HAP-1 (cell line): ENCODE data around the gene WDSUB1.

ENCODE experiments used
- DNase-seq, 2 experiments: peaks; one replicate each; pipeline ENCODE4 v3.0.0-alpha.2; 2016 to 2020; ENCODE audit warnings: low spot score in 2 of 2
- H3K27me3 ChIP-seq: fragments of 250-450 bp; sonication (Bioruptor Pico); 2 replicates; pipeline ENCODE4 v1.5.1; 2020; ENCODE audit warnings: low read depth, mild to moderate bottlenecking, moderate library complexity
- H3K36me3 ChIP-seq: fragments of 250-450 bp; sonication (Bioruptor Pico); replicated peaks from 2 replicates; pipeline ENCODE4 v1.5.1; 2020; ENCODE audit warnings: mild to moderate bottlenecking
- H3K4me1 ChIP-seq: fragments of 250-450 bp; sonication (Bioruptor Pico); 2 replicates; pipeline ENCODE4 v1.5.1; 2020; ENCODE audit warnings: mild to moderate bottlenecking
- H3K4me3 ChIP-seq: fragments of 250-450 bp; sonication (Bioruptor Pico); 2 replicates; pipeline ENCODE4 v1.5.1; 2020; ENCODE audit warnings: mild to moderate bottlenecking, moderate library complexity
- H3K9me3 ChIP-seq: fragments of 250-450 bp; sonication (Bioruptor Pico); 2 replicates; pipeline ENCODE4 v1.5.1; 2020; ENCODE audit warnings: mild to moderate bottlenecking, moderate library complexity
- in situ Hi-C: fragments of 300-500 bp; cut with MboI; formaldehyde crosslinking; loops from 3 replicates; pipeline ENCODE4 v1.14.3; 2020; ENCODE audit warnings: low sequenced_read_pairs, inconsistent platforms, mixed read lengths

Gene WDSUB1

DNA sequence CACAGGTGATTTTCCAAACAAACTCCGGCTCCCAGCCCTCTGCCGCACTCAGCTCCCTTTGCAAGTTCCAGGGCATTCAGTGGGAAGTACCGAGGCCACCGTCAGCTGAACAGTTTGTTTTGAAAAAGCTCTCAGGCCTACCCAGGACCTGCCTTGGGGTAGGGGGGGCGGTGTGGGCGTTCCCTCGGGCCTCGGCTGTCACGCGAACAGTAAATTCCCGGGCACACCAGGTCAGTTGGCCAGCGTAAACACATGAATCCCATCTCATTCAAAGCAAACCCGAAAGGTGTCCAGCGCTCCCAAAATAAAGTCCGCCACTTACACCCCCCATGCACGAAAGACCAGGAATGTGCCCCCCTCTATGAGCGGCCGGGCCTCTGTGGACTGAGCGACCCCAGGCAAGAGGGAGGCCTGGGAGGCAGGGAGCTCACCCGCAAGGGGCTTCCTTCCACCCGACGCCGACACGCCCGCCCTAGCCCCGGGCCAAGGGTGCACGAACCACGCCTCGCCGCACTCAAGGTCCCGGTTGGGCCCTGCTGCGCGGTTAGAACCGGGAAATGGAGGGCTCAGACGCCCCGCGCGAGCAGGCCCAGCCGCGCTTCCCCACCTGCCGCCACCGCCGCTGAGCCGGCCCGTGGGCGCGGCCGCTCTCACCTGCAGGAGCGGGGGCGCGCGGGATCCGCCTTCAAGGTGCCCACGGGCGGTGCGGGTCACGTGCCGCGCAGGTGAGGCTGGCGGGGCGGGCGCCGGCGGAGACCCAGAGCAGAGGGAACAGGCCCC lies at the start of gene WDSUB1:
Gene WDSUB1 (minus strand): TSS at position 775 of the 780 bp plus-strand sequence. CDS start 3,634 bp downstream, outside the sequence.
- no peaks in the 10 kb centered on the region for H3K27me3 ChIP-seq

DNA sequence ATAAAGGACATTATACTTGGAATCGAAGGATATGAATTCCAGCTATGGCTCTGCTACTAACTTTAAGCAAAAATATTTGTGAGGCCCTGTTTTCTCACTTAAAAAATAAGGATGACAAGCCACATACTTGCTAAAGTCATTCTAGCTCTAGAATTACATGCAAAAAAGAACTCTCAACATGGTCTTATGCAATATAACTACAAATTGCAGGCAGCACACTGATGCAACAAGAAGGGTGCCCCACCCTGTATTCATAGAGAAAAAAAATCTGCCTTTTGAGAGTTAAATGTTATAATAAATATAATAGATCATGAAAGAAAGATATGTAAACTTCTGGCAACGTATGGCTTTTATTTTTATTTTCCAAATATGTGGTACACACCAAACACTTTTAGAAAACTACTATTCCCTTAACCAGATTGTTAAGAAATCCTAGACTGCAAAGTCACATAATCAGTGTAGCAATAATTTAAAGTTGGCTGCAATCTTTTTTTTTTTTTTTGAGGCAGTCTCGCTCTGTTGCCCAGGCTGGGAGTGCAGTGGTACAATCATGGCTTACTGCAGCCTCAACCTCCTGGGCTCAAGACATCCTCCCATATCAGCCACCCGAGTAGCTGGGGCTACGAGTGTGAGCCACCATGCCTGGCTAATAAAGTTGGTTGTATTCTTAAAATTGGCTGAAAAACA lies 40.2 kb upstream of the WDSUB1 start:
- peaks cover 23% of the 10 kb centered on the region for H3K4me1 ChIP-seq
- no peaks in the 10 kb centered on the region for H3K36me3 ChIP-seq
- in situ Hi-C loops: no loop called here
- H3K27me3 ChIP-seq: no peaks in the 10 kb centered on the region
- no peak for DNase-seq
- H3K9me3 ChIP-seq: no peaks in the 10 kb centered on the region
- H3K4me3 ChIP-seq: no peak overlapping the region

More for the DNA sequence above, at the start of gene WDSUB1:
- Histone ChIP-seq H3K4me1 (peaks cover 20% of the 10 kb centered on the region), H3K9me3 (no peaks in the 10 kb centered on the region), H3K4me3 (peak within 1 kb of the TSS; percentile 54), H3K36me3 (no peaks in the 10 kb centered on the region)
- in situ Hi-C loops: no loop called here
- DNase-seq: peak; percentile 41 to 82

DNA sequence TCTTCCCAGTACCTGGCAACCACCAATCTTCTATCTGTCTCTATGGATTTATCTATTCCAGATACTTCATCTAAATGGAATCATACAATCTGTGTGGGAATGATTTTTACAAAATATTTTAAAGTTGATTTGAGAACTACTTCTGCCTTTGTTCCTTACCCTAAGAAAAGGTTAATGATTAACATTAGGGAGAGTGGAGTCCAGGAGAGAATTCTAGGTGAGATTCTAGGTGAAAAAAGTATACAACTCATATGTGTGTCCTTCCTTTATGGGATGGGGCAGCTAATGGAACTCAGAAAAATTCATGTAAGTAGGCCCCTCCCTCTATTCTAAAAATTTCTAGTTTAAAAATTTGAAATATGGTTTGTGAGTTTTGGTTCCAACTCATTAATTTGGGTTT lies 35.9 kb upstream of the WDSUB1 start:
- Histone ChIP-seq H3K4me1 (peaks cover 36% of the 10 kb centered on the region), H3K9me3 (no peaks in the 10 kb centered on the region), H3K36me3 (no peaks in the 10 kb centered on the region), H3K4me3 (no peak overlapping the region), H3K27me3 (no peaks in the 10 kb centered on the region)
- in situ Hi-C loops: no loop called here
- no peak for DNase-seq

DNA sequence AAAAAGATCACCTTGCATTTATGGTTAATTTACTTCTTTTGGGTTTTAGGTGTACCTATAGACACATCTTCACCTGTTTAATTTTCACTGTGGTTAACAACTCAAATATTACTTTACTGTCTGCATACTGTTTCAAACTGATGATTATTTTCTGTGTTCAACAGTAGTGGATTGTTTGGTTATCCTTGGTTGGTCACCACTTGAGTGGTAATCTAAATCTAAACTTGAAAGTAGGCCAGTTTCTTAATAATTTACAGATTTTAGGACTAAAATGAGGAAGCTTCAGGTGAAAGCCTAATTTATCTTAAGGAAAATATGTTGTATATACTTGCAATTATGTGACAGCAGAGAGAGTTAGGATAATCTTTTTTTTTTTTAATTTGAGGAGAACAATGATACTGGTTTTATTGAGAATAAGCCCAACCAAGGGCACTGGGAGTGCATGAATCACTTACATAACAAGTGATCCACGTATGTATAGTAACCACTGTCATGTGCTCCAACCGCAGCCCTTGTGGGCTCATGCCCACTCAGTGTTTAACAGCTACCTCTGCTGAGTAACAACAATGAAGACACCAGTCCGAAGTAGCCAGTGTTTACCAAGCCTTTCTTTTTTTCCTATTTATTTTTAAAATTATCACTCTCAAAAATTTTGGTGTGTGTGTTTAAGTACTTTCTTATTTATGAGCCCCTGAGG lies 31.0 kb upstream of the WDSUB1 start:
- Histone ChIP-seq H3K4me3 (no peak overlapping the region), H3K27me3 (no peaks in the 10 kb centered on the region), H3K36me3 (no peaks in the 10 kb centered on the region), H3K9me3 (no peaks in the 10 kb centered on the region), H3K4me1 (peaks cover 26% of the 10 kb centered on the region)
- DNase-seq: no peak
- in situ Hi-C loops: no loop called here

DNA sequence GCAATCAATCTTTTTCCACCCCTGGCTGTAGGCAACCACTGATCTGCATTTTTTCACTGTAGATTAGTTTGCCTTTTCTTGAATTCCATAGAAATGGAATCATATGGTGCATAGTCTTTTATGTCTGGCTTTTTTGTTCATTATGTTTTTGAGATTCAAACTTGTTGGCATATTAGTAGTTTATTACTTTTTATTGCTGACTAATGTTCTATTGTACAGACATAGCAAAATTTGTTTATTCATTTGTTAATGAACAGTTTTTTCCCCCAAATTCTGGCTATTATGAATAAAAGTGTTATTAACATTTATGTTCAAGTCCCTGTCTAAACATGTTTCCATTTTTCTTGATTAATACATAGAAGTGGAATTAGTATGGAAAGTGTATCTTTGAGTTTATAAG lies 21.4 kb upstream of the WDSUB1 start:
- no peak overlapping the region for H3K4me3 ChIP-seq
- no peaks in the 10 kb centered on the region for H3K36me3 ChIP-seq
- no peak for DNase-seq
- H3K27me3 ChIP-seq: no peaks in the 10 kb centered on the region
- H3K4me1 ChIP-seq: 0 out of 2 replicates have a peak, but pooled peaks cover 4% of the 10 kb centered on the region
- H3K9me3 ChIP-seq: no peaks in the 10 kb centered on the region; the same call in 1 of the 2 replicates
- in situ Hi-C loops: no loop called here

DNA sequence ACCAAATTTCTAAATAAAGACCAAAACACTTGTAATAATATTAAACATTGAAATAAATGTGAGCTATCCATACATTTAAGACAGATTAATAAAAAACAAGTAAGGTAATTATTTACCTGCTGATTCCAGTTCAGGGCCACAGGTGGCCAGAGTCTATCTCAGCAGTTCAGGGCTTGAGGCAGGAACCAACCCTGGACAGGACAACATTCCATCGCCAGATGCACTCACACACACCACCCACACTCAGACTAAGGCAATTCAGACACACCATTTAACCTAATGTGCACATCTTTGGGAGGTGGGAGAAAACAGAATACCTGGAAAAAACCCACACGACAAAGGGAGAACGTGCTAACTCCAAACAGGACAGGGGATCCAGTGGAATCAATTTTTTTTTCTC lies 14.1 kb upstream of the WDSUB1 start:
- H3K36me3 ChIP-seq: no peaks in the 10 kb centered on the region
- H3K27me3 ChIP-seq: no peaks in the 10 kb centered on the region
- DNase-seq: no peak
- no peaks in the 10 kb centered on the region; the same call in 1 of the 2 replicates for H3K9me3 ChIP-seq
- H3K4me3 ChIP-seq: no peak overlapping the region
- in situ Hi-C loops: no loop called here
- no peaks in the 10 kb centered on the region for H3K4me1 ChIP-seq

DNA sequence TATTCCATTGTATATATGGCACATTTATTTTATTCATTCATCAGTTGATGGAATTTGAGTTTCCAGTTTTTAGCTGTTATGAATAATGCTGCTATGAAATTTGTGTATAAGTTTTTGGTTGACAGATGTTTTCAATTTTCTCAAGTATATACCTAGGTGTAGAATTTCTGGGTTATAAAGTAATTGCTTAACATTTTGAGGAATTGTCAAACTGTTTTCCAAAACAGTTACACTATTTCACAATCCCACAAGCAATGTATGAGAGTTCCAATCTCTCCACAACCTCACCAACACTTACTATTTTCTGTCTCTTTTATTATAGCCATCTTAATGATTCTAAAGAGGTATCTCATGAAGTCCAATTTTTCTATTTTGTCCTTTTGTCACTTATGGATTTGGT lies 12.5 kb upstream of the WDSUB1 start:
- Histone ChIP-seq H3K4me3 (no peak overlapping the region), H3K36me3 (no peaks in the 10 kb centered on the region), H3K9me3 (no peaks in the 10 kb centered on the region; the same call in 1 of the 2 replicates), H3K27me3 (no peaks in the 10 kb centered on the region), H3K4me1 (no peaks in the 10 kb centered on the region)
- in situ Hi-C loops: no loop called here
- no peak for DNase-seq

GRCh38 chr2:159297042-159297707 lies 10.7 kb upstream of the WDSUB1 start:
- Histone ChIP-seq H3K4me1 (no peaks in the 10 kb centered on the region), H3K36me3 (no peaks in the 10 kb centered on the region), H3K9me3 (no peaks in the 10 kb centered on the region; the same call in 1 of the 2 replicates), H3K4me3 (no peak overlapping the region), H3K27me3 (no peaks in the 10 kb centered on the region)
- in situ Hi-C loops: no loop called here
- DNase-seq: no peak

DNA sequence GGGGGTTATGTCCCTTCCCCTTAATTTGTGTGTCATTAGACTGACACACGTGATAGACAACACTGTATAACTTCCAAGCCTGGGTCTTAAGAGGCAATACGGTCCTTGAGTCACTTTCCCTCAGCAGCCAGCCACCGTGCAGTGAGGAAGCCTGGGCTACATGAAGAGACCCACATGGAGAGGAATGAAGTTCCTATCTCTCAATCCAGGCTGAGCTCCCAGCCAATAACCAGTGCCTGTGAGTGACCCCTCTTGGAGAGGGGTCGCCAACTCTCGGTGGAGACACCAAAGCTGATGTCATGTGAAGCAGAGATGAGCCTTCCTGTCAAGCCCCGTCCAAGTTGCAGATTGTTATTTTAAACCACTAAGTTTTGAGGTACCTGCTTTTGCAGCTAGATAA lies 5.7 kb upstream of the WDSUB1 start:
- peaks cover 14% of the 10 kb centered on the region for H3K4me1 ChIP-seq
- H3K27me3 ChIP-seq: no peaks in the 10 kb centered on the region
- H3K9me3 ChIP-seq: no peaks in the 10 kb centered on the region
- no peaks in the 10 kb centered on the region for H3K36me3 ChIP-seq
- in situ Hi-C loops: no loop called here
- H3K4me3 ChIP-seq: no peak overlapping the region
- no peak for DNase-seq

DNA sequence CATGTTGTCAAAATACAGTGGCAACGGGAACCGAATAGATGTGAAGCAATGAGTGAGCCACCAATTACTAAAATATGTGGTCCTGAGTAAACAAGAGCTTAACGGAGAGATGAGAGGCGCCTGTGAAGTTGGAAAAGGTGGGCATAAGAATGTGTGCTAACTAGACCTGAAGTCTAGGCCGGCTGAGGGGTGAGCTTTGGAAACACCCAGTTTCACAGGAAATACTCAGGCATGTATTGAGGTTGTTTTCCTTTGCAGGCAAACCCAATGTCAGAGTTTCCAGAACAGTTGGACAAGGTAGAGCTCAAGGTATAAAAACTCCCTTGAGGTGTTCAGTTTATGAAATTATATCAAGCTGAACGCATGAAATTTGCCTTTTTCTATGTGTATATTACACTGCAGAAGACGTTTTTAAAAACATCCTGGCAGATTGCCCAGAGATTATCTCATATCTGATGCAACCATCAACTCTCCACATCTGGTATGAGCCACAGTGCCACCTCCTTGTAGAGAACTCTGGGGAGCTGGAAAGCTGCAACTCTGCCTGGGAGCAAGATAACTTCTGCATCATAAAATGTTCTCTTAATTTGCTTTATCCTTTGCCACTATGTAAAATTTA lies 3.9 kb upstream of the WDSUB1 start:
- H3K4me3 ChIP-seq: no peak overlapping the region
- in situ Hi-C loops: no loop called here
- H3K27me3 ChIP-seq: no peaks in the 10 kb centered on the region
- peaks cover 20% of the 10 kb centered on the region for H3K4me1 ChIP-seq
- no peaks in the 10 kb centered on the region for H3K36me3 ChIP-seq
- no peak for DNase-seq
- no peaks in the 10 kb centered on the region for H3K9me3 ChIP-seq

- no peaks in the 10 kb centered on the region for H3K9me3 ChIP-seq
- no peak for DNase-seq
- in situ Hi-C loops: no loop called here
- H3K27me3 ChIP-seq: no peaks in the 10 kb centered on the region
- H3K4me3 ChIP-seq: no peak overlapping the region
- no peaks in the 10 kb centered on the region for H3K36me3 ChIP-seq
- peaks cover 20% of the 10 kb centered on the region for H3K4me1 ChIP-seq
Observed at GRCh38 chr2:159287733-159288132, 1.2 kb upstream of the WDSUB1 start.

DNA sequence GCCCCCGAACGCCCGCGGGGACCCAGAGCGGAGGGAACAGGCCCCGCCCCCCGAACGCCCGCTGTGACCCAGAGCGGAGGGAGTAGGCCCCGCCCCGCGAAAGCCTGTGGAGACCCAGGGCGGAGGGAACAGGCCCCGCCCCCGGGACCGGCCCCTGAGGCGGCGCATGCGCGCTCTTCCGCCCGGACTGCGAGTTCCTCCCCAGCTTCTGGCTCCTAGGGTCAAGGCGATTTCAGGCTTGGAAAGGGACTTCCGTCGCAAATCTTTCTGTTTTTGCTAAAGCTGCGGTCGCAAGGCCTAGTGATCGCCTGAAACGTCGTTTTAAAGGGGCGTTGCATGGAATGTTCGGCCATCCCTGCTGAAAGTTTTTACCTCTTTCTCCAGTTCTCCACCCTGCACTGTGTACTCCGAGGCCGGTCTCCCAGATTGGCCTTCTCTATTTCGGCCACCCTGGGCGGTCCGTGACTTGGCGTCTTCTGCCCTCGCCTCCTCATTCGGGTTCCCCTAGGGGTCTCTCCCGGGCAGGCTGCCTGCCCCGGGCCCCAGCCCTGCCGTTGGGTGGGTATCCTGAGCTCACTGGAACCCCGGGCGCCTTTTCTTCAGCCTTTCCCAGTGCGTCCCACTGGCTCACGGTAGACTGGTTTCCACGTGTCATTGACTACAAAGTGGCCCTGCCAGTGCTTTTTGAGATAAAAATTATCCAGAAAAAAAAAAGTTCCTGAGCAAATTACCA lies 372 bp upstream of the WDSUB1 start:
- DNase-seq: peak; percentile 98 to 99
- no peaks in the 10 kb centered on the region for H3K9me3 ChIP-seq
- no peaks in the 10 kb centered on the region for H3K36me3 ChIP-seq
- no peaks in the 10 kb centered on the region for H3K27me3 ChIP-seq
- peaks cover 20% of the 10 kb centered on the region for H3K4me1 ChIP-seq
- peak overlapping the region; percentile 54 for H3K4me3 ChIP-seq
- in situ Hi-C loops: no loop called here

DNA sequence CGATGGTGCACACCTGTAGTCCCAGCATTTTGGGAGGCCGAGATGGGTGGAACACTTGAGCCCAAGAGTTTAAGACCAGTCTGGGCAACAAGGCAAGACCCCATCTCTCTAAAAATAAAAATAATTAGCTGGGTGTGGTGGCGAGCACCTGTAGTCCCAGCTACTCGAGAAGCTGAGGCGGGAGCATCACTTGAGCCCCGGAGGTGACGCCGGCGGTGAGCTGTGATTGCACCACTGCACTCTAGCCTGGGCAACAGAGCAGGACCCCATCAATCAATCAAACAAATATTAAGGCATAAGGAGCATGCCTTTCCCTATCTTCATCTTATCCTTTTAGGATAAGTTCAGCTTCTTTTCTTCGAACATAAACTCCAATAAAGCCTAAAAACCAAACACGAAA lies 1.1 kb downstream of the WDSUB1 start:
- no peak for DNase-seq
- Histone ChIP-seq H3K36me3 (no peaks in the 10 kb centered on the region), H3K9me3 (no peaks in the 10 kb centered on the region), H3K4me3 (peak overlapping the region; percentile 54), H3K4me1 (peaks cover 16% of the 10 kb centered on the region), H3K27me3 (no peaks in the 10 kb centered on the region)
- in situ Hi-C loops: no loop called here
